Cardiac fibroblast (primary cell): Measurements from ENCODE around the gene PSMC1.

ENCODE experiments used
- DNase-seq, 2 donors: peaks; one replicate each; pipeline versions ENCODE4 v3.0.0 to v3.0.0-alpha.2; 2010; ENCODE audit warnings: low read depth in 2 of 2
- H3K4me3 ChIP-seq, 2 donors: replicated peaks in 1 of 2; 1 replicate in 1 of 2; 2 replicates in 1 of 2; pipeline ENCODE4 v1.5.1; 2011; ENCODE audit warnings: low read depth in 2 of 2, low read length in 2 of 2, mild to moderate bottlenecking in 2 of 2, moderate library complexity in 1 of 2
- CTCF ChIP-seq: IDR thresholded peaks from one replicate; pipeline ENCODE4 v1.5.1; 2011; ENCODE audit warnings: low read depth, mild to moderate bottlenecking, low read length, inconsistent platforms

Gene PSMC1

DNA sequence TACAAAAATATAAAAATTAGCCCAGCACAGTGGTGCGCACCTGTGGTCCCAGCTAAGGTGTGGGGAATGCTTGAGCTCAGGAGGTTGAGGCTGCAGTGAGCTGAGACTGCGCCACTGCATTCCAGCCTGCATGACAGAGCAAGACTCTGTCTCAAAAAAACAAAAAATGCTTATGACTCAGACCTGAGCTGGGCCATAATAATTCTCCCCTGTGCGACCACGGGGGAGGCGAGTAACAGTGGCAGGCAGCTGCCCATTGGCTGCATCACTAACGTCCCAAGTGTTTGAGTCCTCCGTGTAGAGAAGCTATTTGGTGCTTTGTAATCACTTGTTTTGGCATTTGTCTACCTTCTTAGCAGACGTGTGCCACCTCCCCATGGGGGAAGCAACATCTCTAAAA is 24.9 kb downstream of the PSMC1 start:
- H3K4me3 ChIP-seq: no peak overlapping the region
- no peak for TF ChIP-seq CTCF
- DNase-seq: peak; percentile 56 to 90

DNA sequence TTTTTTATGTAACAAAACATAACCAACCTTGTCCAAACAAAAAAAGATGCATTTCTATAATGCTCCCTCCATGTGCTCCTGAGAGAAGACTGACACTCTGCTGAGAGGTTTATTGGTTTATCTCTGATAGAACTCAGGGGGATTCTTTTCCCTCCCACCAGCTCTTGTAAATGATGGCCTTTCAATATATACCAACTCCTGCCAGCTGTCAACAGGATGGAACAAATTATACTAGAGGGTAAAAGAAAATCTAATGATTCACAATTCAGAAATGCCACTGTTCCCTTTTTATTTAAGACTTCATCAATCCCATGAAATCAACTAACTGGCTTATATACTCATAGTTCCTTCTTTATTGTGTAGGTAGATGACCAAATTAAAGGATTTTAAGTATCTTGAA is 25.4 kb downstream of the PSMC1 start:
- peak in 1 of 2 donors; percentile 27 for DNase-seq
- H3K4me3 ChIP-seq: no peak overlapping the region
- TF ChIP-seq CTCF: no peak

- DNase-seq: no peak
- H3K4me3 ChIP-seq: no peak overlapping the region
- TF ChIP-seq CTCF: no peak
These were observed 31.4 kb downstream of the PSMC1 start for GRCh38 chr14:90287791-90288190.

DNA sequence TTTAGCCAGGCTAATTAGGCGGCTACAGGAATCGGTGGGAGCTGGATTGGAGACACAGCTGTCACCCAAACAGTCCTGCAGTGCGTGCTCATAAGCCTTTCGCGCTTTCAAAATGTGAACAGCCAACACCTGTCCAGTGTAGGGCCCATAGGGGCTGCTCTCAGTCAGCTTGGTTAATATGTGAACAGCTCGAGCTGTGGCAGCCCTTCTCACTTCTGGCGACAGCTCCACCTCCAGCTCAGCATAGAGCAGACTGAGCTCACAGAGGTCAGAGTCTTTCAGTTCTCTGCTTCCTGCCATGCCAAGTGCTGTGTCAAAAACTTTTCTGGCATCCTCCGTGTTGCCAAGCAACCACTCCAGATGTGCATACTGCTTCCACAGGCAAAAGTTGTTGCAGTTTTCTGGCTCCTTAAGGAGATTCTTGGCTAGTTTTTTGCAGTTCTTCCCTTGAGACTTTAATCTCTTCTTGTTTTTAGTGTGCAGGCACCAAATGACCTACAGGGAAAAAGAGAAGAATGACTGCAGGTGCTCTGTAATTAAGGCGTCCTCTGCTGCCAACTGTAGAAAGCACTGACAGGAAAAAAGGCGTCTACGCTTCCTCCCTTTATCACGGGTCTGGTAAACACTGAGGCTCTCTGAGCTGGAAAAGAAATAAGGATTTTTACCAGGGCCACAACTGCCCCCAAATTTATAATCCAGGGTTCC is 32.5 kb downstream of the PSMC1 start:
- no peak for TF ChIP-seq CTCF
- DNase-seq: peak in 1 of 2 donors; percentile 36
- no peak overlapping the region for H3K4me3 ChIP-seq

GRCh38 chr14:90290337-90291011 is 34.1 kb downstream of the PSMC1 start:
- no peak overlapping the region for H3K4me3 ChIP-seq
- no peak for TF ChIP-seq CTCF
- no peak for DNase-seq

- DNase-seq: no peak
- TF ChIP-seq CTCF: no peak
- H3K4me3 ChIP-seq: no peak overlapping the region
These were observed 35.3 kb downstream of the PSMC1 start for GRCh38 chr14:90291699-90292098.
